Thoracic aorta (tissue), 2 donors: ENCODE measurements around the gene ZFP62. TPM values are rescaled to one million over a fixed set of nuclear protein-coding genes. Genes with fewer than 3 reads are reported as not detected.

Experiments used
- ATAC-seq: fragments of 150-250 bp; one replicate; pipeline ENCODE4 v1.8.0; 2017; ENCODE audit warnings: low read depth; ENCODE audit not compliant: insufficient number of reproducible peaks, low FRiP score
- DNase-seq: peaks from one replicate; pipeline ENCODE4 v3.0.0-alpha.2; 2020; ENCODE audit warnings: low spot score
- H3K27ac ChIP-seq, 2 donors: fragments of 200-600 bp; sonication (generic); 1 replicate in 1 of 2; 2 replicates in 1 of 2; pipeline ENCODE4 v1.5.1; 2016; ENCODE audit warnings: mild to moderate bottlenecking in 2 of 2, moderate library complexity in 2 of 2
- H3K27me3 ChIP-seq: fragments of 200-600 bp; sonication (generic); replicated peaks from 2 replicates; pipeline ENCODE4 v1.6.0; 2016; ENCODE audit warnings: mild to moderate bottlenecking; ENCODE audit not compliant: insufficient read depth
- H3K36me3 ChIP-seq: fragments of 200-600 bp; sonication (generic); one replicate; pipeline ENCODE4 v1.5.1; 2016
- H3K4me1 ChIP-seq, 2 donors: fragments of 200-600 bp; sonication (generic); 1 replicate in 1 of 2; 2 replicates in 1 of 2; pipeline versions ENCODE4 v1.5.1 to v1.6.0; 2016; ENCODE audit warnings: low read depth in 2 of 2, mild to moderate bottlenecking in 1 of 2; ENCODE audit not compliant: control insufficient read depth in 1 of 2
- H3K4me3 ChIP-seq: fragments of 200-600 bp; sonication (generic); 2 replicates; pipeline ENCODE4 v1.5.1; 2016; ENCODE audit warnings: mild to moderate bottlenecking
- H3K9me3 ChIP-seq: fragments of 200-600 bp; sonication (generic); 2 replicates; pipeline ENCODE4 v1.5.1; 2016
- CTCF ChIP-seq: fragments of 200-600 bp; sonication (generic); IDR thresholded peaks from one replicate; pipeline ENCODE4 v1.5.1; 2019; ENCODE audit warnings: antibody characterized with exemption
- total RNA-seq, 2 donors: library from RNA; depleted of rRNA; stranded (reverse); fragments of >200 nt; gene quantifications; one replicate each; pipeline versions ENCODE4 v1.1.0 to v1.2.3, GENCODE V29; 2016

Gene ZFP62
- total RNA-seq, result 10 to 100 TPM; 12.2 to 19.0 TPM

GRCh38 chr5:180860887-180861822 is at the start of gene ZFP62:
ZFP62 (minus strand) TSS chr5:180861276; CDS start chr5:180861219, 57 bp downstream.
- no peaks in the 10 kb centered on the region for H3K27me3 ChIP-seq
- DNase-seq (peak; percentile 36), ATAC-seq (peak; percentile 81)
- H3K4me3 ChIP-seq, result peak within 1 kb of the TSS; percentile 80
- no peaks in the 10 kb centered on the region for H3K36me3 ChIP-seq
- no peaks in the 10 kb centered on the region for H3K9me3 ChIP-seq
- peak within 1 kb of the TSS; percentile 66 to 81 for H3K27ac ChIP-seq
- TF ChIP-seq CTCF, result no peak
- peaks cover 8% of the 10 kb centered on the region in 2 donors for H3K4me1 ChIP-seq

- H3K36me3 ChIP-seq, result no peaks in the 10 kb centered on the region
- no peak overlapping the region for H3K4me3 ChIP-seq
- no peaks in the 10 kb centered on the region for H3K4me1 ChIP-seq
- ATAC-seq, result no peak
- no peak for TF ChIP-seq CTCF
- no peaks in the 10 kb centered on the region for H3K9me3 ChIP-seq
- H3K27ac ChIP-seq, result no peak overlapping the region
- no peaks in the 10 kb centered on the region for H3K27me3 ChIP-seq
- no peak for DNase-seq
These were observed 49.7 kb upstream of the ZFP62 start for GRCh38 chr5:180910735-180911134.

- no peak for DNase-seq
- Histone ChIP-seq H3K27me3 (no peaks in the 10 kb centered on the region), H3K27ac (no peak overlapping the region), H3K9me3 (no peaks in the 10 kb centered on the region), H3K4me3 (no peak overlapping the region), H3K36me3 (no peaks in the 10 kb centered on the region), H3K4me1 (no peaks in the 10 kb centered on the region)
- no peak for TF ChIP-seq CTCF
- ATAC-seq, result no peak
These were observed 49.1 kb upstream of the ZFP62 start for GRCh38 chr5:180910182-180910581.

- Histone ChIP-seq H3K4me1 (no peaks in the 10 kb centered on the region), H3K9me3 (no peaks in the 10 kb centered on the region), H3K4me3 (no peak overlapping the region), H3K27ac (no peak overlapping the region), H3K27me3 (no peaks in the 10 kb centered on the region), H3K36me3 (no peaks in the 10 kb centered on the region)
- no peak for DNase-seq
- no peak for ATAC-seq
- no peak for TF ChIP-seq CTCF
These were observed 48.7 kb upstream of the ZFP62 start for GRCh38 chr5:180909782-180910181.

- ATAC-seq, result no peak
- H3K27ac ChIP-seq, result no peak overlapping the region
- DNase-seq, result no peak
- no peak for TF ChIP-seq CTCF
- no peaks in the 10 kb centered on the region for H3K9me3 ChIP-seq
- H3K36me3 ChIP-seq, result no peaks in the 10 kb centered on the region
- H3K4me1 ChIP-seq, result no peaks in the 10 kb centered on the region
- H3K4me3 ChIP-seq, result no peak overlapping the region
- no peaks in the 10 kb centered on the region for H3K27me3 ChIP-seq
These were observed 48.1 kb upstream of the ZFP62 start for GRCh38 chr5:180908998-180909731.
